Type B pancreatic cell (in vitro differentiated cells): ENCODE results near the gene ZNF462. TPM values are rescaled to one million over a fixed set of nuclear protein-coding genes. Genes with fewer than 3 reads are reported as not detected.

Experiments
- DNase-seq: peaks from one replicate; pipeline ENCODE4 v3.0.0; 2021; ENCODE audit warnings: mixed read lengths; ENCODE audit not compliant: unreplicated experiment; ENCODE audit errors: extremely low spot score
- H3K27ac Mint-ChIP-seq: 2 replicates; pipeline ENCODE4 v1.8.0; 2021; ENCODE audit warnings: mild to moderate bottlenecking, mixed read lengths
- H3K27me3 Mint-ChIP-seq: 2 replicates; pipeline ENCODE4 v1.8.0; 2021; ENCODE audit warnings: mixed read lengths
- H3K36me3 Mint-ChIP-seq: 2 replicates; pipeline ENCODE4 v1.8.0; 2021; ENCODE audit warnings: mixed read lengths
- H3K4me1 Mint-ChIP-seq: one replicate; pipeline ENCODE4 v1.8.0; 2021; ENCODE audit warnings: mixed read lengths; ENCODE audit not compliant: unreplicated experiment
- H3K4me3 Mint-ChIP-seq: 2 replicates; pipeline ENCODE4 v1.8.0; 2021; ENCODE audit warnings: mild to moderate bottlenecking, mixed read lengths
- H3K9me3 Mint-ChIP-seq: 2 replicates; pipeline ENCODE4 v1.8.0; 2021; ENCODE audit warnings: mixed read lengths
- CTCF ChIP-seq: fragments of 200-600 bp; sonication (generic); conservative IDR thresholded peaks from 2 replicates; pipeline ENCODE4 v1.5.0; 2021; ENCODE audit warnings: antibody characterized with exemption, mild to moderate bottlenecking
- total RNA-seq: library from RNA; stranded (reverse); gene quantifications from 2 replicates; pipeline ENCODE4 v1.2.1, GENCODE V29; 2021; ENCODE audit warnings: low replicate concordance

The ZNF462 gene
- total RNA-seq, 1 donor from 2014 or later = 124 TPM

GRCh38 chr9:106828965-106829364 is 34.0 kb upstream of the ZNF462 start:
- Mint-ChIP-seq H3K9me3 (no peaks in the 10 kb centered on the region), H3K27me3 (no peaks in the 10 kb centered on the region), H3K36me3 (no peaks in the 10 kb centered on the region), H3K27ac (no peak overlapping the region), H3K4me1 (peaks cover 8% of the 10 kb centered on the region), H3K4me3 (no peak overlapping the region)
- no peak for DNase-seq
- TF ChIP-seq CTCF = no peak

GRCh38 chr9:106829666-106830408 is 33.1 kb upstream of the ZNF462 start:
- Mint-ChIP-seq H3K27me3 (no peaks in the 10 kb centered on the region), H3K9me3 (no peaks in the 10 kb centered on the region), H3K27ac (no peak overlapping the region), H3K4me1 (peaks cover 8% of the 10 kb centered on the region), H3K36me3 (no peaks in the 10 kb centered on the region), H3K4me3 (no peak overlapping the region)
- DNase-seq = no peak
- no peak for TF ChIP-seq CTCF

GRCh38 chr9:106830527-106831150 is 32.3 kb upstream of the ZNF462 start:
- H3K36me3 Mint-ChIP-seq = no peaks in the 10 kb centered on the region
- TF ChIP-seq CTCF = no peak
- no peak overlapping the region for H3K27ac Mint-ChIP-seq
- no peak overlapping the region for H3K4me3 Mint-ChIP-seq
- no peaks in the 10 kb centered on the region for H3K27me3 Mint-ChIP-seq
- no peak for DNase-seq
- H3K4me1 Mint-ChIP-seq = peaks cover 8% of the 10 kb centered on the region
- no peaks in the 10 kb centered on the region for H3K9me3 Mint-ChIP-seq

- Mint-ChIP-seq H3K27me3 (no peaks in the 10 kb centered on the region), H3K36me3 (no peaks in the 10 kb centered on the region), H3K9me3 (no peaks in the 10 kb centered on the region), H3K4me1 (peaks cover 3% of the 10 kb centered on the region), H3K27ac (no peak overlapping the region), H3K4me3 (no peak overlapping the region)
- TF ChIP-seq CTCF = no peak
- DNase-seq = no peak
Observed at GRCh38 chr9:106834888-106835287, 28.1 kb upstream of the ZNF462 start.

GRCh38 chr9:106835840-106836239 is 27.1 kb upstream of the ZNF462 start:
- DNase-seq = no peak
- Mint-ChIP-seq H3K36me3 (no peaks in the 10 kb centered on the region), H3K4me3 (no peak overlapping the region), H3K27me3 (no peaks in the 10 kb centered on the region), H3K4me1 (peaks cover 3% of the 10 kb centered on the region), H3K9me3 (no peaks in the 10 kb centered on the region), H3K27ac (no peak overlapping the region)
- no peak for TF ChIP-seq CTCF
